HEK293 (cell line): ENCODE measurements around the gene GCNA.

ENCODE experiments used
- CTCF ChIP-seq: fragments of 450-650 bp; formaldehyde crosslinking; IDR thresholded peaks from 2 replicates; pipeline ENCODE4 v1.5.1; 2016; ENCODE audit warnings: missing biosample characterization, missing genetic modification characterization
- PATZ1 ChIP-seq: fragments of 450-650 bp; formaldehyde crosslinking; IDR thresholded peaks from 2 replicates; pipeline ENCODE4 v1.5.1; 2016; ENCODE audit warnings: missing biosample characterization, missing genetic modification characterization
- PRDM1 ChIP-seq: fragments of 450-650 bp; formaldehyde crosslinking; IDR thresholded peaks from 2 replicates; pipeline ENCODE4; 2016; ENCODE audit warnings: missing biosample characterization, missing genetic modification characterization
- ZBTB21 ChIP-seq: fragments of 450-650 bp; formaldehyde crosslinking; IDR thresholded peaks from 2 replicates; pipeline ENCODE4 v1.5.1; 2017; ENCODE audit warnings: missing biosample characterization, missing genetic modification characterization
- ZBTB26 ChIP-seq: fragments of 450-650 bp; formaldehyde crosslinking; optimal IDR thresholded peaks from 2 replicates; pipeline ENCODE3; 2016; ENCODE audit warnings: missing biosample characterization, mild to moderate bottlenecking, missing genetic modification characterization
- ZFP37 ChIP-seq: fragments of 450-650 bp; formaldehyde crosslinking; IDR thresholded peaks from 2 replicates; pipeline ENCODE4 v1.5.1; 2016; ENCODE audit warnings: missing biosample characterization, missing genetic modification characterization
- ZNF157 ChIP-seq: fragments of 450-650 bp; formaldehyde crosslinking; IDR thresholded peaks from 2 replicates; pipeline ENCODE4 v1.5.1; 2016; ENCODE audit warnings: missing biosample characterization, missing genetic modification characterization
- ZNF175 ChIP-seq: fragments of 450-650 bp; formaldehyde crosslinking; IDR thresholded peaks from 2 replicates; pipeline ENCODE4 v1.5.1; 2016; ENCODE audit warnings: missing biosample characterization, missing genetic modification characterization
- ZNF292 ChIP-seq: fragments of 450-650 bp; formaldehyde crosslinking; IDR thresholded peaks from 2 replicates; pipeline ENCODE4 v1.5.1; 2016; ENCODE audit warnings: low read depth, missing biosample characterization, missing genetic modification characterization, borderline replicate concordance
- ZNF548 ChIP-seq: fragments of 450-650 bp; formaldehyde crosslinking; IDR thresholded peaks from 2 replicates; pipeline ENCODE4 v1.5.1; 2016; ENCODE audit warnings: missing biosample characterization, missing genetic modification characterization

GRCh38 chrX:71637253-71637618 is 59.0 kb downstream of the GCNA start:
- TF ChIP-seq PRDM1 = no peak
- TF ChIP-seq ZNF292 = no peak
- TF ChIP-seq ZNF175 (tag by site-specific recombination) = no peak
- no peak for TF ChIP-seq ZFP37 (tag by site-specific recombination)
- TF ChIP-seq ZBTB26 (tag by site-specific recombination) = no peak
- no peak for TF ChIP-seq PATZ1 (tag by site-specific recombination)
- no peak for TF ChIP-seq CTCF (tag by site-specific recombination)
- no peak for TF ChIP-seq ZNF157
- TF ChIP-seq ZNF548 (tag by site-specific recombination) = no peak
- no peak for TF ChIP-seq ZBTB21 (tag by site-specific recombination)
